DOHH2 (cell line): ENCODE measurements around the gene SLC19A1.
"Not testable (repeated sequence)": the region's sequence is repeated elsewhere in the genome, so short reads cannot be mapped to it uniquely, and the experiment has no call there.

ENCODE experiments used
- H3F3A ChIP-seq: fragments of 200-600 bp; sonication (generic), shearing (Covaris generic); 2 replicates; pipeline ENCODE4 v1.6.0; 2016; ENCODE audit warnings: antibody characterized with exemption, mild to moderate bottlenecking; ENCODE audit not compliant: control insufficient read depth, insufficient read depth
- H3K27ac ChIP-seq: fragments of 200-600 bp; sonication (generic); 2 replicates; pipeline ENCODE4 v1.5.1; 2014; ENCODE audit warnings: low read depth, mild to moderate bottlenecking, low read length, moderate library complexity
- H3K27me3 ChIP-seq: fragments of 200-600 bp; sonication (generic); 2 replicates; pipeline ENCODE4 v1.6.1; 2014; ENCODE audit warnings: mild to moderate bottlenecking, low read length, mixed read lengths; ENCODE audit not compliant: control insufficient read depth
- H3K36me3 ChIP-seq: fragments of 200-600 bp; sonication (generic); 2 replicates; pipeline ENCODE4 v1.6.1; 2014; ENCODE audit warnings: mild to moderate bottlenecking, low read length, moderate library complexity, mixed read lengths; ENCODE audit not compliant: control insufficient read depth
- H3K4me1 ChIP-seq: fragments of 200-600 bp; sonication (generic); 2 replicates; pipeline ENCODE4 v1.6.1; 2014; ENCODE audit warnings: mild to moderate bottlenecking, low read length, mixed read lengths; ENCODE audit not compliant: control insufficient read depth
- H3K4me2 ChIP-seq: fragments of 200-600 bp; sonication (generic); 2 replicates; pipeline ENCODE4 v1.6.0; 2014; ENCODE audit warnings: mild to moderate bottlenecking, low read length, moderate library complexity
- H3K4me3 ChIP-seq: fragments of 200-600 bp; sonication (generic); 2 replicates; pipeline ENCODE4 v1.5.1; 2014; ENCODE audit warnings: mild to moderate bottlenecking, low read length, mixed read lengths
- H3K79me2 ChIP-seq: fragments of 200-600 bp; sonication (generic); 2 replicates; pipeline ENCODE4 v1.6.1; 2014; ENCODE audit warnings: mild to moderate bottlenecking, low read length, mixed read lengths; ENCODE audit not compliant: control insufficient read depth
- H3K9me2 ChIP-seq: fragments of 200-600 bp; sonication (generic); replicated peaks from 2 replicates; pipeline ENCODE4 v1.6.1; 2014; ENCODE audit warnings: mild to moderate bottlenecking, low read length, mixed read lengths; ENCODE audit not compliant: control insufficient read depth
- H3K9me3 ChIP-seq: fragments of 200-600 bp; sonication (generic); 2 replicates; pipeline ENCODE4 v1.6.1; 2014; ENCODE audit warnings: antibody characterized with exemption, low read length, mixed read lengths; ENCODE audit not compliant: control insufficient read depth, insufficient read depth
- H4K20me1 ChIP-seq: fragments of 200-600 bp; sonication (generic); 2 replicates; pipeline ENCODE4 v1.6.0; 2014; ENCODE audit warnings: low read depth, mild to moderate bottlenecking, antibody characterized with exemption, low read length, moderate library complexity; ENCODE audit not compliant: control insufficient read depth, insufficient read depth
- CTCF ChIP-seq: fragments of 200-600 bp; sonication (generic); IDR thresholded peaks from one replicate; pipeline ENCODE4 v1.5.1; 2014; ENCODE audit warnings: antibody characterized with exemption, mild to moderate bottlenecking, low read depth, low read length; ENCODE audit not compliant: poor library complexity, severe bottlenecking
- EZH2phosphoT487 ChIP-seq: fragments of 200-600 bp; sonication (generic); IDR thresholded peaks from 2 replicates; pipeline ENCODE4 v1.6.1; 2017; ENCODE audit warnings: borderline replicate concordance, mild to moderate bottlenecking, antibody characterized with exemption, low read length, moderate library complexity, mixed read lengths

Gene SLC19A1

GRCh38 chr21:45502006-45502345 is 40.3 kb downstream of the SLC19A1 start:
- H3K4me1 ChIP-seq = no peaks in the 10 kb centered on the region
- H3K36me3 ChIP-seq = no peaks in the 10 kb centered on the region
- H3K27ac ChIP-seq = no peak overlapping the region
- H3K27me3 ChIP-seq = no peaks in the 10 kb centered on the region
- TF ChIP-seq CTCF = no peak
- H3K9me3 ChIP-seq = no peaks in the 10 kb centered on the region; the same call in 1 of the 2 replicates
- no peak overlapping the region for H3K4me3 ChIP-seq
- no peaks in the 10 kb centered on the region for H4K20me1 ChIP-seq
- no peaks in the 10 kb centered on the region for H3F3A ChIP-seq
- no peak overlapping the region for H3K4me2 ChIP-seq
- no peaks in the 10 kb centered on the region for H3K9me2 ChIP-seq
- H3K79me2 ChIP-seq = no peaks in the 10 kb centered on the region

GRCh38 chr21:45501081-45502005 is 40.9 kb downstream of the SLC19A1 start:
- not testable (repeated sequence) for H3F3A ChIP-seq, H3K9me2 ChIP-seq, H3K27ac ChIP-seq, H3K4me1 ChIP-seq, H3K79me2 ChIP-seq, H3K4me2 ChIP-seq, H3K4me3 ChIP-seq, H3K9me3 ChIP-seq, H4K20me1 ChIP-seq, H3K36me3 ChIP-seq, H3K27me3 ChIP-seq

GRCh38 chr21:45499970-45500577 is 42.2 kb downstream of the SLC19A1 start:
- Histone ChIP-seq H3K36me3 (no peaks in the 10 kb centered on the region), H3F3A (no peaks in the 10 kb centered on the region), H3K4me1 (no peaks in the 10 kb centered on the region), H3K9me2 (no peaks in the 10 kb centered on the region), H3K27ac (no peak overlapping the region), H4K20me1 (no peaks in the 10 kb centered on the region), H3K27me3 (no peaks in the 10 kb centered on the region), H3K79me2 (no peaks in the 10 kb centered on the region), H3K4me2 (no peak overlapping the region), H3K4me3 (no peak overlapping the region), H3K9me3 (no peaks in the 10 kb centered on the region; the same call in 1 of the 2 replicates)
- TF ChIP-seq CTCF (no peak), EZH2phosphoT487 (no peak)

DNA sequence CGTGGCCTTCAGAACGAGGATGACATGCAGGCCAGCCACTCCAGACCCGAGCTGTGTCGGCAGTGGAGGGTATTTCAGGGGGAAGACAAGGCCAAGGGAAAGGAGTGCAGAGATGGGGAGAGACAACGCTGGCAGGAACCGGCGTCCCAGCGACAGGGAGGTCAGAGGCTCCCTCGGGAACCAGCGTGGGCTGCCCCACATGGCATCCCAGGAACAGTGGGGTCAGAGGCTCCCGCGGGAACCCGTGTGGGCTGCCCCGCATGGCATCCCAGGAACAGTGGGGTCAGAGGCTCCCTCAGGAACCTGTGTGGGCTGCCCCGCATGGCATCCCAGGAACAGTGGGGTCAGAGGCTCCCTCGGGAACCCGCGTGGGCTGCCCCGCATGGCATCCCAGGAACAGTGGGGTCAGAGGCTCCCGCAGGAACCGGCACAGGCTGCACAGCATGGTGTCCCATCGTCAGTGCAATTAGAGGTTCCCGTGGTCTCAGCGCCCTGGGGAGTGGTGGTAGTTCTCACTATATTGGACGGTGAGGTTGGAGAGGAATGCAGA is 43.0 kb downstream of the SLC19A1 start:
- Histone ChIP-seq H3F3A (no peaks in the 10 kb centered on the region), H3K27ac (no peak overlapping the region), H3K79me2 (no peaks in the 10 kb centered on the region), H3K4me2 (no peak overlapping the region), H3K36me3 (no peaks in the 10 kb centered on the region), H3K4me3 (no peak overlapping the region), H4K20me1 (no peaks in the 10 kb centered on the region), H3K4me1 (no peaks in the 10 kb centered on the region), H3K9me3 (no peaks in the 10 kb centered on the region; the same call in 1 of the 2 replicates), H3K27me3 (no peaks in the 10 kb centered on the region), H3K9me2 (no peaks in the 10 kb centered on the region)
- TF ChIP-seq EZH2phosphoT487 (no peak), CTCF (no peak)
